Measurements from ENCODE around the gene TMEM38A. TPM values are rescaled to one million over a fixed set of nuclear protein-coding genes. Genes with fewer than 3 reads are reported as not detected.
"Not testable (repeated sequence)": the region's sequence is repeated elsewhere in the genome, so short reads cannot be mapped to it uniquely, and the experiment has no call there.

The TMEM38A gene
- total RNA-seq, 1 donor from 2014 or later: 2.2 TPM

DNA sequence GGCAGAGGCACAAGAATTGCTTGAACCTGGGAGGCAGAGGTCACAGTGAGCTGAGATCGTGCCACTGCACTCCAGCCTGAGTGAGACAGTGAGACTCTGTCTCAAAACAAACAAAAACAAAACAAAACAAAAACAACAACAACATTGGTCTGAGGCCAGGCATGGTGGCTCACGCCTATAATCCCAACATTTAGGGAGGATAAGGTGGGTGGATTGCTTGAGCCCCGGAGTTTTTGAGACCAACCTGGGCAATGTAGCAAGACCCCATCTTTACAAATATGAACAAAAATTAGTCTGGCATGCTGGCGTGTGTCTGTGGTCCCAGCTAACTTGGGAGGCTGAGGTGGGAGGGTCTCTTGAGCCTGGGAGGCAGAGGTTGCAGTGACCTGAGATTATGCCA is 42.7 kb downstream of the TMEM38A start:
- H3K27me3 Mint-ChIP-seq (ENCODE audit: low read depth, unreplicated experiment): peaks cover 3% of the 10 kb centered on the region
- Histone ChIP-seq H3K27ac (ENCODE audit: low read depth, low read length) (no peak overlapping the region), H4K20me1 (ENCODE audit: insufficient read depth, low read length) (no peaks in the 10 kb centered on the region), H3K9me3 (ENCODE audit: insufficient read depth, low read depth, low read length) (no peaks in the 10 kb centered on the region), H2AFZ (ENCODE audit: low read depth, low read length) (no peak overlapping the region), H3K9ac (ENCODE audit: low read length) (no peak overlapping the region), H3K27me3 (ENCODE audit: insufficient read depth, low read length) (peaks cover 2% of the 10 kb centered on the region), H3K4me3 (ENCODE audit: insufficient read depth, low read depth, low read length) (no peak overlapping the region), H3K79me2 (ENCODE audit: insufficient read depth, low read length) (no peaks in the 10 kb centered on the region), H3K4me2 (ENCODE audit: low read length) (no peak overlapping the region), H3K36me3 (ENCODE audit: insufficient read depth, low read length) (no peaks in the 10 kb centered on the region), H3K4me1 (ENCODE audit: insufficient read depth, low read length) (no peaks in the 10 kb centered on the region)
- FAIRE-seq (no peak), DNase-seq (ENCODE audit: low read depth) (no peak)
- H3K4me3 Mint-ChIP-seq (ENCODE audit: unreplicated experiment): no peak overlapping the region
- TF ChIP-seq, protein P1, sequence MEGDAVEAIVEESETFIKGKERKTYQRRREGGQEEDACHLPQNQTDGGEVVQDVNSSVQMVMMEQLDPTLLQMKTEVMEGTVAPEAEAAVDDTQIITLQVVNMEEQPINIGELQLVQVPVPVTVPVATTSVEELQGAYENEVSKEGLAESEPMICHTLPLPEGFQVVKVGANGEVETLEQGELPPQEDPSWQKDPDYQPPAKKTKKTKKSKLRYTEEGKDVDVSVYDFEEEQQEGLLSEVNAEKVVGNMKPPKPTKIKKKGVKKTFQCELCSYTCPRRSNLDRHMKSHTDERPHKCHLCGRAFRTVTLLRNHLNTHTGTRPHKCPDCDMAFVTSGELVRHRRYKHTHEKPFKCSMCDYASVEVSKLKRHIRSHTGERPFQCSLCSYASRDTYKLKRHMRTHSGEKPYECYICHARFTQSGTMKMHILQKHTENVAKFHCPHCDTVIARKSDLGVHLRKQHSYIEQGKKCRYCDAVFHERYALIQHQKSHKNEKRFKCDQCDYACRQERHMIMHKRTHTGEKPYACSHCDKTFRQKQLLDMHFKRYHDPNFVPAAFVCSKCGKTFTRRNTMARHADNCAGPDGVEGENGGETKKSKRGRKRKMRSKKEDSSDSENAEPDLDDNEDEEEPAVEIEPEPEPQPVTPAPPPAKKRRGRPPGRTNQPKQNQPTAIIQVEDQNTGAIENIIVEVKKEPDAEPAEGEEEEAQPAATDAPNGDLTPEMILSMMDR (IDR thresholded peaks at IDR 0.05; ENCODE audit: insufficient read depth, low read depth, low read length): no peak
- TF ChIP-seq EZH2 (IDR thresholded peaks at IDR 0.05; ENCODE audit: insufficient read depth, low read length): no peak
- H3K36me3 Mint-ChIP-seq (ENCODE audit: low read depth, unreplicated experiment): no peaks in the 10 kb centered on the region
- peaks cover 3% of the 10 kb centered on the region for H3K4me1 Mint-ChIP-seq (ENCODE audit: low read depth, unreplicated experiment)
- H3K27ac Mint-ChIP-seq (ENCODE audit: unreplicated experiment): no peak overlapping the region
- H3K9me3 Mint-ChIP-seq (ENCODE audit: unreplicated experiment): no peaks in the 10 kb centered on the region

DNA sequence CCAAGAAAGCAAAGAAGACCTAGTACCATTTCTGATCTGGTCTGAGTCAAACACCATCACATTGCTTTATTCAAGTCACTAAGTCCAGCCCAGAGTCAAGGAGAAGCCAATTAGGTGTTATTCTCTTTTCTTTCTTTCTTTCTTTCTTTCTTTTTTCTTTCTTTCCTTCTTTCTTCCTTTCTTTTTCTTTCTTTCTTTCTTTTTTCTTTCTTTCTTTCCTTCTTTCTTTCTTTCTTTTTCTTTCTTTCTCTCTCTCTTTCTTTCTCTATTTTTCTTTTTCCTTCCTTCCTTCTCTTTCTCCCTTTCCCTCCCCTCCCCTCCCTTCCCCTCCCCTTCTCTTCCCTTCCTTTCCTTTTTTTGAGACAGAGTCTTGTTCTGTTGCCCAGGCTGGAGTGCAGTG is 49.9 kb downstream of the TMEM38A start:
- not testable (repeated sequence) for DNase-seq (ENCODE audit: low read depth); H4K20me1 ChIP-seq (ENCODE audit: insufficient read depth, low read length); H3K36me3 Mint-ChIP-seq (ENCODE audit: low read depth, unreplicated experiment); H3K36me3 ChIP-seq (ENCODE audit: insufficient read depth, low read length); H3K9me3 Mint-ChIP-seq (ENCODE audit: unreplicated experiment); H3K4me3 Mint-ChIP-seq (ENCODE audit: unreplicated experiment); H3K4me2 ChIP-seq (ENCODE audit: low read length); H3K4me1 Mint-ChIP-seq (ENCODE audit: low read depth, unreplicated experiment); H2AFZ ChIP-seq (ENCODE audit: low read depth, low read length); H3K4me3 ChIP-seq (ENCODE audit: insufficient read depth, low read depth, low read length); H3K27me3 ChIP-seq (ENCODE audit: insufficient read depth, low read length); H3K9ac ChIP-seq (ENCODE audit: low read length); FAIRE-seq; H3K4me1 ChIP-seq (ENCODE audit: insufficient read depth, low read length); H3K27ac Mint-ChIP-seq (ENCODE audit: unreplicated experiment); H3K27ac ChIP-seq (ENCODE audit: low read depth, low read length); H3K9me3 ChIP-seq (ENCODE audit: insufficient read depth, low read depth, low read length); H3K79me2 ChIP-seq (ENCODE audit: insufficient read depth, low read length)
- peaks cover 24% of the 10 kb centered on the region for H3K27me3 Mint-ChIP-seq (ENCODE audit: low read depth, unreplicated experiment)

DNA sequence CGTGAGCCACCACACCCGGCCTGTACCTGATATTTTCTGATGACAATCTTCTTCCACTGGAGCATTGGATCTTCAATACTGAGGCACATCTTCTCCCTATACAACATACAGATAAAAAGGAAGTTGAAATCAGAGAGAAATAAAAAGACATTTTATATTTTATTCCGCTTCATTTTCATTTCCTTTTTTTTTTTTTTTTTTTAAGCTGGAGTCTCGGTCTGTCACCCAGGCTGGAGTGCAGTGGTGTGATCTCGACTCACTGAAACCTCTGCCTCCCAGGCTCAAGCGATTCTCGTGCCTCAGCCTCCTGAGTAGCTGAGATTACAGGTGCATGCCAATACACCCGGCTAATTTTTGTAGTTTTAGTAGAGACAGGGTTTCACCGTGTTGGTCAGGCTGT is 51.4 kb downstream of the TMEM38A start:
- not testable (repeated sequence) for H3K4me1 ChIP-seq (ENCODE audit: insufficient read depth, low read length); H3K4me1 Mint-ChIP-seq (ENCODE audit: low read depth, unreplicated experiment); H3K36me3 Mint-ChIP-seq (ENCODE audit: low read depth, unreplicated experiment); H3K9me3 ChIP-seq (ENCODE audit: insufficient read depth, low read depth, low read length); H2AFZ ChIP-seq (ENCODE audit: low read depth, low read length); H3K4me3 Mint-ChIP-seq (ENCODE audit: unreplicated experiment); H4K20me1 ChIP-seq (ENCODE audit: insufficient read depth, low read length); H3K79me2 ChIP-seq (ENCODE audit: insufficient read depth, low read length); H3K27ac Mint-ChIP-seq (ENCODE audit: unreplicated experiment); H3K4me2 ChIP-seq (ENCODE audit: low read length); FAIRE-seq; H3K36me3 ChIP-seq (ENCODE audit: insufficient read depth, low read length); H3K4me3 ChIP-seq (ENCODE audit: insufficient read depth, low read depth, low read length); H3K27me3 ChIP-seq (ENCODE audit: insufficient read depth, low read length); H3K9me3 Mint-ChIP-seq (ENCODE audit: unreplicated experiment); DNase-seq (ENCODE audit: low read depth); H3K27ac ChIP-seq (ENCODE audit: low read depth, low read length); H3K9ac ChIP-seq (ENCODE audit: low read length)
- peaks cover 24% of the 10 kb centered on the region for H3K27me3 Mint-ChIP-seq (ENCODE audit: low read depth, unreplicated experiment)
